HG03039 (cell line): ENCODE data around the gene CAVIN1.
"Not testable (repeated sequence)": the region's sequence is repeated elsewhere in the genome, so short reads cannot be mapped to it uniquely, and the experiment has no call there.

Experiments used
- ATAC-seq: cut with Tn5 transposase; IDR thresholded peaks from one replicate; pipeline ENCODE4 v1.9.1; 2021; ENCODE audit warnings: mild to moderate bottlenecking, moderate library complexity; ENCODE audit not compliant: unreplicated experiment

Gene CAVIN1

GRCh38 chr17:42381898-42382297 is 41.2 kb downstream of the CAVIN1 start:
- no peak for ATAC-seq

GRCh38 chr17:42380935-42381334 is 42.1 kb downstream of the CAVIN1 start:
- no peak for ATAC-seq

- ATAC-seq, result no peak
These were observed 44.0 kb downstream of the CAVIN1 start for GRCh38 chr17:42378959-42379594.

GRCh38 chr17:42378359-42378958 is 44.6 kb downstream of the CAVIN1 start:
- no peak for ATAC-seq

DNA sequence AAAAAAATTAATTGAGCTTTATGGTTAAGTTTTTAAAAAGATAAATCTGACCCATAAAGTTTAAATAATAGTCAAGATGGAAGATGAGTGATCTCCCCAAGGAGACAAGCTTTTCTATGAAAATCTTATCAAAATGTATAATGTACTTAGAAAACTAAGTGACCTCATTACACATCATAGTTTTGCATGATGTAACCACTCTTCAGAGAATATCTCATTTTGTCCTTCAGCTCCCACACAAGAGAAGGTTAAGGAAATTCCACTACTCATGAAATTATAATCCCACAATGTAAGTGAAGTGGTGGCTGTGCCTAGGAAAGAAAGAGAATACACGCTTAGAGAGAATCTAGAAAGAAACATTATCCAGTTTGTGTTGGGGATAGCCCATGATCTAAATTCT is 49.2 kb downstream of the CAVIN1 start:
- ATAC-seq, result no peak

GRCh38 chr17:42372142-42372541 is 50.9 kb downstream of the CAVIN1 start:
- no peak for ATAC-seq

GRCh38 chr17:42368797-42369561 is 54.1 kb downstream of the CAVIN1 start:
- ATAC-seq, result not testable (repeated sequence)

- not testable (repeated sequence) for ATAC-seq
These were observed 54.7 kb downstream of the CAVIN1 start for GRCh38 chr17:42368310-42368709.

GRCh38 chr17:42366176-42367023 is 56.7 kb downstream of the CAVIN1 start:
- not testable (repeated sequence) for ATAC-seq

GRCh38 chr17:42365136-42365535 is 57.9 kb downstream of the CAVIN1 start:
- no peak for ATAC-seq

DNA sequence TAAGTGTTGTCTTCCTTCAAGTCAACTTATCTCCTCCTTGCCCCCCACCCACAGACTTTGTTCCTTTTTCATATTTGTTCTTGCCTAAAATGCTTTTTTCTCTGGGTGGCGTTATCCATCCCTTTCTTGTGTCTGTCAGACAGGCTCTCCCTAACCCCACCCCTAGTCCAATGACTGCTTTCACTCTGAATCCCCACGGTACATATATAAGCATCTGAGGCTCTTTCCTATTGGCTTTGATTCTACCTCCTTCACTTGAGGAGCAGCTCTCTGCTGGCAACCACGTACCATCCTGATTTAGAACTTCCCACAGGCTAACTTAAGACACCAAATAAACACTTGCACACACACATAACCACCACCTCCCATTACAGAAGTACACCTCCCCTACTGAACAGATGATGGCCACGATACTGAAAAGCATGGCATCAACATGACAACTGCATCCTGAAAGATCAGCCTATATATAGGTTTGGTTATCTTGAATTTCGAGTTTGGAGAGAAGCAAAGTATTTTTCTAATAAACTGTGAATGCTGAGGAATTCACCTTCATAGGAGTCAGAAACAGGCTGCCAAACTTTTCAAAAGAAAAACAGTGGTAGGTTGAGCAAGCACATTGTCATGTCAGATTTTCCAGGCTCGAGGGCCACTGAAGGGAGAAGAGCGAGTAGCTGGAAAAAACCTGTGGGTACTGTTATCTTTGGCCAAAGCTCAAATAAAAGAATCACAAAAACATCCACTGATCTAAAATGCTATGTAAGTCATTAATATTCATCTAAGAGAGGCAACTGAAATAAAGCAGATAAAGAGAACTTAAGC is 59.1 kb downstream of the CAVIN1 start:
- no peak for ATAC-seq

DNA sequence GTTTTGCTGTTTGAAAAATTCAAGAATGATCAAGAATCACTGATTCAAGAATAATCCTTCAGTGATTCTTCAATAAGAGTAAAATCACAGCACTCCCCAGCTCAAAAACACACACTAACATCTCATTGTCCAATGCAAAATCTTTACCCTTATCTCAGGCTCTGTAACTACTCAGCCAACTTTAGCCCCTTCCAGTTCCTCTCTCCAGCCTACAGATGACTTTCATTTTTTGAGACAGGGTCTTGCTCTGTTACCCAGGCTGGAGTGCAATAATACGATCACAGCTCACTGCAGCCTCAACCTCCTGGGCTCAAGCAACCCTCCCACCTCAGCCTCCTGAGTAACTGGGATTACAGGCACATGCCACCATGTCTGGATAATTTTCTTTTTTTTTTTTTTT is 59.8 kb downstream of the CAVIN1 start:
- ATAC-seq, result no peak

DNA sequence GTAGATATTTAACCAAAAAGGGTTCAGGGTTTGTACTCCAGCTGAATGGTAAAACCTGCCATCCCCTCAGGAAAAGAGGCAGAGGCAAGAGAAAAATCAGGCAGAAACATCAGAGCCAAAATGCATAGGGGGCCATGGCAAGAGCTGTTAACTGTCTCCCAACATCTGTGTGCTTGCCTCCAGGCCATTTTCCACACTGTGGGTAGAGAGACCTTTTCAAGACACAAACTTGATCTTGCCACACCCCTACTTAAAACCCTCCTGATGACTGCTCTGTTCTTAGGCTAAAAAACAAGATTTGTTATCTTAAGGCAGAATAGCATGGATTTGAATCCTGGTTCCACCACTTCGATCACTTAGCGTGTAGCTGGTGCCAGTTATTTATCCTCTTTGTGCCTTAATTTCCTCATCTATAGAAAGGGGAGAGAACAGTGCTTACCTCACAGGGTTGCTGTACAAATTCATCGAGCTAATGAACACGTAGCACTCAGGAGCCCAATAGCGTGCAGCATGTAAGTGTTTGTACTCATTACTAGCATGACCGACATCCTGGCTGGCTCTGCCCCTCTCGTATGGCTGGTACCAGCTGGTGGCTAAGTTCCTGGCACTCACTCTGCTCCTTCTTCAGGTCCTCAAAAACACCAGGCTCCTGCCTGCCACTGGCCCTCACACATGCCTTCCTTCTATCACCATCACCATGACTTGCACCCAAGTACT is 60.7 kb downstream of the CAVIN1 start:
- no peak for ATAC-seq

DNA sequence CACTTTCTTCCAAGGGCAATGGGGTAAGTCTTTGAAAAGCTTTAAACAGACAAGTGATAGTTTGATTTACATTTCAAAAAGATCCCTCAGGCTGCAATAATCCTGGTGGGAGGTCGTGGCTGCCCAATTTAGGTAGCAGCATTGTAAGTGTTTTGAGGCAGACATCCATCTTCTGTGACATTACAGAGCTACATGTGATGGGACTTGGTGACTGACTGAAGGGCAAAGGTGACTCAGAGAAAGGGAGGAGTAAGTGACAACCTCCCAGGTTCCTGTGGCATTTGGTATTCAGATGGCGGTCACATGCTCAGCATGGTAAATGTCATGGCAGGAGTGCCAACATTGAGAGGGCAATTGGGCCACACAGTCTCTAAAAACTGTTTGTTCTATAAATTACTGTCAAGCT is 61.3 kb downstream of the CAVIN1 start:
- ATAC-seq, result no peak

DNA sequence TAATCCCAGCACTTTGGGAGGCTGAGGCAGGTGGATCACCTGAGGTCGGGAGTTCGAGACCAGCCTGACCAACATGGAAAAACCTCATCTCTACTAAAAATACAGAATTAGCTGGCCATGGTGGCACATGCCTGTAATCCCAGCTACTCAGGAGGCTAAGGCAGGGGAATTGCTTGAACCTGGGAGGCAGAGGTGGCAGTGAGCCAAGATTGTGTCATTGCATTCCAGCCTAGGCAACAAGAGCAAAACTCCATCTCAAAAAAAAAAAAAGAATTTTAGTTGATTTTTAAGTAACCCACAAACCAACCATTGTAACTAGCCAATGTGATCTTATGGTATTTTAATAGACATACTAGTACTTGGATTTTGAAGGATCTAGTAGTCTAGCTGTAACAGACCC is 62.7 kb downstream of the CAVIN1 start:
- ATAC-seq, result not testable (repeated sequence)

DNA sequence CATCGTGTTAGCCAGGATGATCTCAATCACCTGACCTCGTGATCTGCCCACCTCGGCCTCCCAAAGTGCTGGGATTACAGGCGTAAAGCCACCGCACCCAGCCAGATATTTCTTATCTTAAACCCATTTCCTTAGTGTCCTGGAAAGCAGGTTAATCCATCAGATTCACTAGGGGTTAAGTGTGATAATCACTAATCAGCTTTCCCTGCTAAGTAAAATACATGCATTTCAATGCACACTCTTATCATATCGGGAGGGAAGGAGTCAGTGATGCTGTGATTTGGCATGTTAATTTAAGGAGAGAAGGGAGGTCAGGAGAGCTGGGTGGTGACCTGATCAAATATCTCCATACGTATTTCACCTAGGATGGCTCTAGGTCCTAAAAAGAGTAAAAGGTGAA is 63.9 kb downstream of the CAVIN1 start:
- ATAC-seq, result no peak

- no peak for ATAC-seq
These were observed 64.6 kb downstream of the CAVIN1 start for GRCh38 chr17:42358434-42358833.

DNA sequence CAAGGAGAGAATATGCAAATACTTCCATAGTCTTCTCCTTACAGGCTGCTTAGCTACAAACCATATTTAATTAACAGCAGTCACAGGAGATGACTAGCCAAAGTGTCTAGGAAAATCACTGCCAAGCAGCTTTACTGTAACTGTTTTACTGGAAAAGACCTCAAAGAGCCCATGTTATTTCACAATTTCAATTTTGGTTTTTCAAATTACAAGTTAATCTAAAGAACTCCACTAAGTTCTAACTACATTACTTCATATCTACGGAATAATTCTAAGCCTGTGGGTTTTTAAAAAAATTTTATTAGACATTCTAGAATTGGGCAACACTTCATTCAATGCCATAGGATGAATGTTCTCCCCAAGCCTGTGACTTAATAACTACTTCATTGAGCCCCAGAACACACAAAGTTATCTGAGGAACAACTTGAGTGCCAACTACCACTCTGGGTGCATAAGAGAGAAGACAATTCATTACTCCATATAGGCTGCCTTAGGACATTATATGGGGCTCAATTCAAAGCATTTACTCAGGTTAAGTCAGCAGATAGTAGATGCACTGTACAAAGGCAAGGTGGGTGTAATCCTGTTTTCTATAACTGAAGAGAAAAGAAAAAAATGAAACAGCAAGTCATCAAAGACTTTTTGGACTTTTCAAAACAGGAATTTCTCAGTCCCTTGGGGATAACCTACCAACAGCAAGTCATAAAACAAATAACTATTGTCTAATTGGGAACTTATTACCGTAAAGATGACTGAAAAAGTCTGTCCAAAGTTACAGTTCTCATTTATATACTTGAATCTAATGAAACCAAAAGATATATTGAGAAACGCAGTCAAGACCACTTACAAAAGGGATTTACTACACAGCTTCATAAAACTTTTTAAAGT is 67.9 kb downstream of the CAVIN1 start:
- ATAC-seq, result no peak
